NCI-H146 (cell line): ENCODE measurements around the gene SH3RF2.
A peak's percentile ranks its signal among the peaks of the same experiment; 100 is the strongest.

ENCODE experiments used
- DNase-seq: peaks from one replicate; lab custom pipeline; 2025; lab: John Stamatoyannopoulos, UW

Gene SH3RF2

GRCh38 chr5:145921211-145921610, 15.2 kb upstream of the SH3RF2 start:
- DNase-seq, result no peak

- no peak for DNase-seq
Measured at GRCh38 chr5:145922059-145922458, 14.3 kb upstream of the SH3RF2 start.

GRCh38 chr5:145923405-145923804, 13.0 kb upstream of the SH3RF2 start:
- no peak for DNase-seq

- no peak for DNase-seq
Measured at GRCh38 chr5:145924849-145925248, 11.5 kb upstream of the SH3RF2 start.

- DNase-seq, result no peak
Measured at GRCh38 chr5:145925353-145925752, 11.0 kb upstream of the SH3RF2 start.

- no peak for DNase-seq
Measured at GRCh38 chr5:145925803-145926202, 10.6 kb upstream of the SH3RF2 start.

GRCh38 chr5:145931718-145932117, 4.7 kb upstream of the SH3RF2 start:
- DNase-seq, result no peak

- no peak for DNase-seq
Measured at GRCh38 chr5:145934276-145934675, 2.1 kb upstream of the SH3RF2 start.

- no peak for DNase-seq
Measured at GRCh38 chr5:145937432-145938250, 1.3 kb downstream of the SH3RF2 start.

GRCh38 chr5:145938776-145939539, 2.6 kb downstream of the SH3RF2 start:
- DNase-seq, result peak; percentile 18

- DNase-seq, result no peak
Measured at GRCh38 chr5:145939540-145940065, 3.2 kb downstream of the SH3RF2 start.

GRCh38 chr5:145941096-145941447, 4.7 kb downstream of the SH3RF2 start:
- DNase-seq, result no peak

- no peak for DNase-seq
Measured at GRCh38 chr5:145941448-145942130, 5.2 kb downstream of the SH3RF2 start.

- DNase-seq, result no peak
Measured at GRCh38 chr5:145942201-145942600, 5.8 kb downstream of the SH3RF2 start.

- no peak for DNase-seq
Measured at GRCh38 chr5:145942749-145943148, 6.4 kb downstream of the SH3RF2 start.

GRCh38 chr5:145943674-145944121, 7.3 kb downstream of the SH3RF2 start:
- DNase-seq, result no peak

GRCh38 chr5:145944328-145944727, 8.0 kb downstream of the SH3RF2 start:
- no peak for DNase-seq

- no peak for DNase-seq
Measured at GRCh38 chr5:145945620-145946111, 9.3 kb downstream of the SH3RF2 start.

GRCh38 chr5:145946112-145946861, 9.9 kb downstream of the SH3RF2 start:
- no peak for DNase-seq

GRCh38 chr5:145947581-145947980, 11.2 kb downstream of the SH3RF2 start:
- no peak for DNase-seq

- DNase-seq, result no peak
Measured at GRCh38 chr5:145948047-145948446, 11.7 kb downstream of the SH3RF2 start.

- no peak for DNase-seq
Measured at GRCh38 chr5:145948921-145949320, 12.5 kb downstream of the SH3RF2 start.
